ENCODE results near the gene ZNF69.
"Not testable (repeated sequence)": the region's sequence is repeated elsewhere in the genome, so short reads cannot be mapped to it uniquely, and the experiment has no call there.

ZNF69 gene

GRCh38 chr19:11921852-11922495 lies 34.4 kb downstream of the ZNF69 start:
- H3K4me2 ChIP-seq = no peak overlapping the region
- H3K9me3 ChIP-seq (replicated peaks in 1 of 11) = peaks cover under 1 to 10% (median 3%) of the 10 kb centered on the region in 11 experiments; a peak in 14 of 22 replicates
- no peak overlapping the region for H3K4me3 ChIP-seq
- no peak overlapping the region for H3K27ac ChIP-seq
- H3K27me3 ChIP-seq = no peaks in the 10 kb centered on the region
- H3K4me1 ChIP-seq = peaks cover 15 to 31% (median 19%) of the 10 kb centered on the region in 10 experiments
- peaks cover 0 to 4% (median 1%) of the 10 kb centered on the region in 11 experiments; a peak in 8 of 22 replicates for H3K36me3 ChIP-seq
- TF ChIP-seq Cebpa-rat (IDR thresholded peaks at IDR 0.05) = no peak
- no peak overlapping the region for H3K9ac ChIP-seq
- peaks cover 0 to 7% (median 0%) of the 10 kb centered on the region in 11 experiments; a peak in 5 of 22 replicates for H4K20me1 ChIP-seq

DNA sequence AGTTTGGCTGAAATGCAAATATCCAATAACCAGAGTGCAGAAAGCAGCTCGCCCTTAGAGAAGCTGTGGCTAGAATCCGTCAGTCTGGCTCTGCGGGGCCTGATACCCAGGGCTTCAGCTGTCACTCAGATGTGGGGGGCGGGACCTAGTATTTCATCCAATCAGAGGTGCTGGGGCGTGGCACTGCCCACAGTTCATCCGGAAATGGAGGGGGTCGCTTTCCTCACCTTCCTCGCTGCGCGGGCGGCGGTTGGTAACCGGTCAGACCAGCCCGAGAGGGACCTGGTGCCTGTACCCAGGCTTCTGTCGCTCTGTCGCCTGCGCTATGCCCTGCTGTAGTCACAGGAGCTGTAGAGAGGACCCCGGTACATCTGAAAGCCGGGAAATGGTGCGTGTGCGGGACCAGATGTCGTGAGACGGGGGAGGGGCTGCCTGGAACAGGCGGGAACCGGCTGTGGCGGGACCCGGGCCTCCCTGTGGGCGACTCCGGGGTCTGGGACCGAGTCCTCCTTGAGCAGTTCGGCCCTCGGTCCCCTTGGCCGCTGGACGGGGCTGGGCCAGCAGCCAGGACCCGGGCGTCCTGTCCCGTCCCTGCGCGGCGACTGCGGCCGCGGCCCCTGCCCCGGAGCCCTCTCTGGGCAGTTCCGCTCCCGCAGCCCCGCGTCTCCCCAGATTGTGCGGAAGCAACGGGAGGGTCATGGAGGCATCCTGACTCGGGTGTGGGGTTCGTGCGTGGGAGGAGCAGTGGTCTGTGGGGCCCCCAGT lies 37.5 kb downstream of the ZNF69 start, which contains the start of gene ZNF700:
ZNF700 (plus strand) TSS at position 222 of the 765 bp plus-strand sequence; CDS start at position 326, 104 bp downstream.
- peak within 1 kb of the TSS; percentile 86 to 100 (median 96) for H3K4me2 ChIP-seq
- peak within 1 kb of the TSS; percentile 77 to 98 (median 92) for H3K4me3 ChIP-seq
- H3K9me3 ChIP-seq (replicated peaks in 1 of 11) = peaks cover 28 to 34% (median 33%) of the 10 kb centered on the region in 11 experiments
- peak within 1 kb of the TSS; percentile 92 to 98 (median 94) for H3K9ac ChIP-seq
- no peaks in the 10 kb centered on the region for H3K27me3 ChIP-seq
- H3K36me3 ChIP-seq = peaks cover 18 to 33% (median 31%) of the 10 kb centered on the region in 11 experiments
- no peak for TF ChIP-seq Cebpa-rat (IDR thresholded peaks at IDR 0.05)
- H3K27ac ChIP-seq = peak within 1 kb of the TSS; percentile 91 to 98 (median 96)
- H4K20me1 ChIP-seq = peaks cover 0 to 7% (median 0%) of the 10 kb centered on the region in 11 experiments; a peak in 5 of 22 replicates
- H3K4me1 ChIP-seq = peaks cover 18 to 34% (median 23%) of the 10 kb centered on the region in 10 experiments

GRCh38 chr19:11925651-11926187 lies 38.1 kb downstream of the ZNF69 start:
- H3K27me3 ChIP-seq, H4K20me1 ChIP-seq: not testable (repeated sequence)
- Histone ChIP-seq H3K27ac (peak overlapping the region; percentile 91 to 98 (median 96)), H3K9ac (peak overlapping the region; percentile 92 to 98 (median 94)), H3K36me3 (peaks cover 23 to 40% (median 37%) of the 10 kb centered on the region in 11 experiments), H3K4me3 (peak overlapping the region; percentile 77 to 98 (median 92)), H3K4me1 (peaks cover 19 to 34% (median 26%) of the 10 kb centered on the region in 10 experiments), H3K4me2 (peak overlapping the region; percentile 86 to 100 (median 96)), H3K9me3 (replicated peaks in 1 of 11) (peaks cover 34 to 41% (median 39%) of the 10 kb centered on the region in 11 experiments)

GRCh38 chr19:11927227-11927626 lies 39.6 kb downstream of the ZNF69 start:
- Histone ChIP-seq H3K27ac (no peak overlapping the region), H3K9ac (no peak overlapping the region), H3K27me3 (no peaks in the 10 kb centered on the region), H4K20me1 (peaks cover 0 to 7% (median 0%) of the 10 kb centered on the region in 11 experiments; a peak in 5 of 22 replicates), H3K36me3 (peaks cover 32 to 55% (median 52%) of the 10 kb centered on the region in 11 experiments), H3K9me3 (replicated peaks in 1 of 11) (peaks cover 49 to 56% (median 54%) of the 10 kb centered on the region in 11 experiments), H3K4me1 (peaks cover 19 to 44% (median 27%) of the 10 kb centered on the region in 10 experiments), H3K4me3 (peak overlapping the region in 8 of 10 experiments; percentile 77 to 98 (median 92); a peak in 8 of 20 replicates), H3K4me2 (peak overlapping the region; percentile 86 to 100 (median 96))
- no peak for TF ChIP-seq Cebpa-rat (IDR thresholded peaks at IDR 0.05)

- Histone ChIP-seq H3K27me3 (no peaks in the 10 kb centered on the region), H3K4me2 (peak overlapping the region in 2 of 11 experiments; percentile 62 to 65; a peak in 3 of 22 replicates), H3K4me1 (peaks cover 11 to 38% (median 13%) of the 10 kb centered on the region in 10 experiments), H3K36me3 (peaks cover 69 to 93% (median 89%) of the 10 kb centered on the region in 11 experiments), H3K9me3 (replicated peaks in 1 of 11) (peaks cover 88 to 94% (median 92%) of the 10 kb centered on the region in 11 experiments), H3K9ac (no peak overlapping the region), H3K27ac (no peak overlapping the region), H3K4me3 (no peak overlapping the region; a peak in 2 of 20 replicates), H4K20me1 (peaks cover 0 to 5% (median 0%) of the 10 kb centered on the region in 11 experiments; a peak in 4 of 22 replicates)
- no peak for TF ChIP-seq Cebpa-rat (IDR thresholded peaks at IDR 0.05)
These were observed 43.5 kb downstream of the ZNF69 start for GRCh38 chr19:11931051-11931450.

DNA sequence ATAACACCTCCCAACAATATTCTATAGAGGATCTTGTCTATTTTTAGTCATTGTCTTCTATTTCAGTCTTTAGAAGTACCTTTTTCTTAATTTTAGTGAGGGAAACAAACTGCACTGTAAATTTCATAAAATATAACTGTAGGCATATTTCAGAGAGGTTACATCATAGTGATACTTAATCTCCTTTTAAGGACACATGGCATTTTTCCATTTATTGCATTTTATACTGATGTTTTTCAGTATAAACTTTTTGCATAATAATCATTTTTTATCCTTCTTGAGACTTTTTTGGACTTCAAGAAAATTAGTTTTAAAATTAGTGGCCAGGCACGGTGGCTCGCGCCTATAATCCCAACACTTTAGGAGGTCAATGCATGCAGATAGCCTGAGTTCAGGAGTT lies 43.9 kb downstream of the ZNF69 start:
- H3K36me3 ChIP-seq = peaks cover 69 to 93% (median 89%) of the 10 kb centered on the region in 11 experiments
- no peak overlapping the region for H3K27ac ChIP-seq
- H3K4me3 ChIP-seq = peak overlapping the region in 1 of 10 experiments; percentile 22; a peak in 1 of 20 replicates
- no peak overlapping the region for H3K9ac ChIP-seq
- peaks cover 6 to 33% (median 8%) of the 10 kb centered on the region in 10 experiments for H3K4me1 ChIP-seq
- peak overlapping the region in 1 of 11 experiments; percentile 65; a peak in 3 of 22 replicates for H3K4me2 ChIP-seq
- H4K20me1 ChIP-seq = peaks cover 0 to under 1% (median 0%) of the 10 kb centered on the region in 11 experiments; a peak in 2 of 22 replicates
- H3K9me3 ChIP-seq (replicated peaks in 1 of 11) = peaks cover 92 to 97% (median 94%) of the 10 kb centered on the region in 11 experiments
- TF ChIP-seq Cebpa-rat (IDR thresholded peaks at IDR 0.05) = no peak
- no peaks in the 10 kb centered on the region for H3K27me3 ChIP-seq

- not testable (repeated sequence) for H3K4me2 ChIP-seq, H4K20me1 ChIP-seq, H3K27ac ChIP-seq, H3K27me3 ChIP-seq, H3K9ac ChIP-seq
- peak overlapping the region in 1 of 10 experiments; percentile 0; a peak in 2 of 20 replicates for H3K4me3 ChIP-seq
- H3K36me3 ChIP-seq = peaks cover 77 to 86% (median 84%) of the 10 kb centered on the region in 11 experiments
- peaks cover 0 to 12% (median 0%) of the 10 kb centered on the region in 10 experiments; a peak in 4 of 20 replicates for H3K4me1 ChIP-seq
- peaks cover 88 to 95% (median 93%) of the 10 kb centered on the region in 11 experiments for H3K9me3 ChIP-seq (replicated peaks in 1 of 11)
These were observed 48.2 kb downstream of the ZNF69 start for GRCh38 chr19:11935829-11936228.

GRCh38 chr19:11938383-11938782 lies 50.8 kb downstream of the ZNF69 start:
- peak overlapping the region in 1 of 10 experiments; percentile 21; a peak in 2 of 20 replicates for H3K4me3 ChIP-seq
- not testable (repeated sequence) for H3K4me1 ChIP-seq, H3K27ac ChIP-seq, H3K9ac ChIP-seq, H3K4me2 ChIP-seq, H4K20me1 ChIP-seq, H3K27me3 ChIP-seq
- peaks cover 88 to 95% (median 93%) of the 10 kb centered on the region in 11 experiments for H3K9me3 ChIP-seq (replicated peaks in 1 of 11)
- peaks cover 82 to 86% (median 84%) of the 10 kb centered on the region in 11 experiments for H3K36me3 ChIP-seq

- peak overlapping the region in 7 of 10 experiments; percentile 17 to 54 (median 29); a peak in 9 of 20 replicates for H3K4me3 ChIP-seq
- H3K36me3 ChIP-seq = peaks cover 87 to 90% (median 89%) of the 10 kb centered on the region in 11 experiments
- H3K27me3 ChIP-seq, H3K4me2 ChIP-seq, H3K4me1 ChIP-seq, H3K27ac ChIP-seq, H4K20me1 ChIP-seq, H3K9ac ChIP-seq: not testable (repeated sequence)
- peaks cover 91 to 96% (median 94%) of the 10 kb centered on the region in 11 experiments for H3K9me3 ChIP-seq (replicated peaks in 1 of 11)
These were observed 53.8 kb downstream of the ZNF69 start for GRCh38 chr19:11941361-11941887.

All from BLaER1 treated with 17β-estradiol and CSF1 and Interleukin-3, amounts not matched to agents 10 nM and 100 nM (cell line).